AG08395 (cell line): ENCODE measurements around the gene PSMD13.
A peak's percentile ranks its signal among the peaks of the same experiment; 100 is the strongest.
"Not testable (repeated sequence)": the region's sequence is repeated elsewhere in the genome, so short reads cannot be mapped to it uniquely, and the experiment has no call there.

Experiments
- DNase-seq: peaks from one replicate; pipeline ENCODE4 v3.0.0; 2012; ENCODE audit warnings: mixed read lengths, low spot score

Gene PSMD13

DNA sequence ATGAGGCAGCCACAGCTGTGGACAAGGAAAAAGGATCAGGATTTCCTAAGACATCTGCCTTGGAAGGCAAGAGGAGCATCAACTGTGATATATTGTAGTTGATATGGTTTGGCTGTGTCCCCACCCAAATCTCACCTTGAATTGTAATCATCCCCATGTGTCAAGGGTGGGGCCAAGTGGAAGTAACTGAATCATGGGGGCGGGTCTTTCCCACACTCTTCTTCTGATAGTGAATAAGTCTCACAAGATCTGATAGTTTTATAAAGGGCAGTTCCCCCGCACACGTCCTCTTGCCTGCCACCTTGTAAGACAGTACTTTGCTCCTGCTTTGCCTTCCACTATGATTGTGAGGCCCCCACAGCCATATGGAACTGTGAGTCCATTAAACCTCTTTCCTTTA, 19.1 kb upstream of the PSMD13 start:
- DNase-seq, result no peak

DNA sequence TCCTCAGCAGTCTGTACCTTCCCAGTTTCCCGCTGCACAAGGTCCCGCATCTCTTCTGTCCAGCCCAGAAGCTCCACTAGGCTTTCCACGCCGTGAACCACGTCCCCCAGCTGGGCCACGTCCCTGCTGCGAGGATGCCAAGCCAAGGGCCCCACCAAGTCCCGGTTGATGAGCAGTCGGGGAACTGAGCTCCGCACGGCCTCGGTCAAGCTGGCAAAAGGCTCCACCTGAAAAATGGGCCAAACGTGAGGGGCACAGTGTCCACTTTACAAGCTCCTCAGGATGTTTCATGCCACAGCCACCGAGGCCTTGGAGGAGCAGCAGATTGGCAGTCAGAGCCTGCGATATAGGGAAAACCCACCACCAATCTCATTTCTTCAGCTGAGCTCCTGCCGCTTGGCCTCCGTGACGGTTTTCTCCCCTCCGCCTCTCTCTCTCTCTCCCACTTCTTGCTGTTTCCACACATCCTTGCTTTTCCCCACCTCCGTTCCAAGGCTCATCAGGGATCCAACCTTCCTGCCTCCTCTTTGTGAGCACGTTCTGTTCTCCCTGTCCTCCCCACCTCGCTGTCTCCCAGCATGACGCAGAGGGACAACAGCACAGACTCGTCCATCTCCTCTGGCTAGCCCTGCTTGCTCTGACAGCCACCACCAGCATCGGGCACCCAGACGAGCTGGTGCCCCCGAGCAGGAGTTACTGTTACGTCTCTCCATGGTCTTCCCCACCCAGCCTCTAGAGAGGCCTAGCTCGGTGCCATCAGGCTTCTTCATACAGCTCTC, 17.8 kb upstream of the PSMD13 start:
- DNase-seq, result no peak

GRCh38 chr11:220641-221215, 16.0 kb upstream of the PSMD13 start:
- DNase-seq, result not testable (repeated sequence)

GRCh38 chr11:221539-221938, 15.2 kb upstream of the PSMD13 start:
- DNase-seq, result no peak

GRCh38 chr11:221998-222789, 14.6 kb upstream of the PSMD13 start:
- DNase-seq, result no peak

DNA sequence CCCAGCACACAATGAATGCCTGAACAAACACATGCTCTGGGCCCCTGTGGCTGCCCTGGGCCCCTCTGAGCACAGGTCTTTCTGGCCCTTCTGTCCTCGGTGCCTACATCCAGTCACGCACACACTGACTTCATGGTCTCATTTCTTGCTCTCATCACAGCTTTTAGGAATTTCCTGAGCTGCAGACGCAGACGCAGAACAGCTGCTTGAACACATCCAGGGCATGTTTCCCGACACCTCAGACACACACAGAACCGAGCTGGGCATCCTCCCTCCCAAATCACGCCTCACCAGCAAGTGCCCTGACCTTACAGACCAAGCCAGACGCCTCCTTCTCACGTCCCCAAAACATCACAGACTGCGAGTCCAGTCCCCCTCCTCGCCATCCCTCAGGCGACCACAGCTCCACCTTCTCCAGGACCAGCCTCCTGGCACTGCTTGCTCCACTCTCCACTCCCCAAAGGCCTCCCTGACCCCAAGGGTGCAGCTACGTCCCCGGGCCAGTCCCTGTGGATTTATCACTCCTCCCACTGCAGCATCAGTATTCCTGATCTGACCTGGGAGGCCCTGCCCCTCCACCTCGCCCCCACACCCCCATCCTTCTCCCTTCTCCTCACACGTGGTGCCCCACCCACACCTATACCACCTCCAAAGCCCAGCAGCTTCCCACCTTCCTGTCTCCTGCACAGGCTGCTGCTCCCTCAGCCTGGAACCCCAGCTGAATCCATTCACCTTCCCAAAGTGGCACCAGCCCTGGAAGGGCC, 13.6 kb upstream of the PSMD13 start:
- DNase-seq, result no peak

DNA sequence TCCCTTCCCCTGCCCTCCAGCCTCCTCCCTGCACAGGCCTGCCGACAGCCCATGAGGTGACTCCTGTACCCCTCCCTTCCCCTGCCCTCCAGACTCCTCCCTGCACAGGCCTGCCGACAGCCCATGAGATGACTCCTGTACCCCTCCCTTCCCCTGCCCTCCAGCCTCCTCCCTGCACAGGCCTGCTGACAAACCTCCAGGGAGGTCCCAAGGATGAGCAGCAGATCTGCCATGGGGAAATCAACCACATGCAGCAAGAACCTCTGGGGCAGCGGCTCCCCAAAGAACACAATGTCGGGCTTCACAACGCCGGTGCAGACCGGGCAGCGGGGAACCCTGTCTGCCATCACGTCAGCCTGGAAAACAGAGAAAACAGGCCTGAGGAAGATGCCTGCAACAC, 12.9 kb upstream of the PSMD13 start:
- no peak for DNase-seq

DNA sequence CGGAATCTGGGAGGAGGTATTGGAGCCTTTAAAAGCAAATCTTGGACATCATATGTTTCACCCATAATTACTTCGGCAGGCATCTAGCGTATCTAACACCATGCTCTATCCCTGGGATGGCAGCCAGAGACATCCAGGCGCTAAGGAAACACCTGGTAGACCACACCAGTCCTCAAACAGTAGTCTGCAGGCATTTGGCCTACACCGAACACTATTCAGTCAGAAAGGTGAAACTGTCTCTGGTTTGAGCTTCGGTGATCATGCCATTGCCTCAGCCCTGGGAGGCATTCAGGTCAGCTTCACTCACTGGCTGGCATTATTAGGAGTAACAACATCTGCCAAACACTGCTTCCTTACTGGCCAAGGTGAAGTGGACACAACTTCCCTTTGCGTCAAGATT, 12.4 kb upstream of the PSMD13 start:
- DNase-seq, result no peak

GRCh38 chr11:225734-226453, 10.9 kb upstream of the PSMD13 start:
- no peak for DNase-seq

- no peak for DNase-seq
Observed at GRCh38 chr11:227824-228379, 8.9 kb upstream of the PSMD13 start.

GRCh38 chr11:230431-230830, 6.3 kb upstream of the PSMD13 start:
- no peak for DNase-seq

- DNase-seq, result no peak
Observed at GRCh38 chr11:232783-233565, 3.8 kb upstream of the PSMD13 start.

- DNase-seq, result no peak
Observed at GRCh38 chr11:235180-235579, 1.6 kb upstream of the PSMD13 start.

GRCh38 chr11:235609-235996, 1.2 kb upstream of the PSMD13 start:
- no peak for DNase-seq

DNA sequence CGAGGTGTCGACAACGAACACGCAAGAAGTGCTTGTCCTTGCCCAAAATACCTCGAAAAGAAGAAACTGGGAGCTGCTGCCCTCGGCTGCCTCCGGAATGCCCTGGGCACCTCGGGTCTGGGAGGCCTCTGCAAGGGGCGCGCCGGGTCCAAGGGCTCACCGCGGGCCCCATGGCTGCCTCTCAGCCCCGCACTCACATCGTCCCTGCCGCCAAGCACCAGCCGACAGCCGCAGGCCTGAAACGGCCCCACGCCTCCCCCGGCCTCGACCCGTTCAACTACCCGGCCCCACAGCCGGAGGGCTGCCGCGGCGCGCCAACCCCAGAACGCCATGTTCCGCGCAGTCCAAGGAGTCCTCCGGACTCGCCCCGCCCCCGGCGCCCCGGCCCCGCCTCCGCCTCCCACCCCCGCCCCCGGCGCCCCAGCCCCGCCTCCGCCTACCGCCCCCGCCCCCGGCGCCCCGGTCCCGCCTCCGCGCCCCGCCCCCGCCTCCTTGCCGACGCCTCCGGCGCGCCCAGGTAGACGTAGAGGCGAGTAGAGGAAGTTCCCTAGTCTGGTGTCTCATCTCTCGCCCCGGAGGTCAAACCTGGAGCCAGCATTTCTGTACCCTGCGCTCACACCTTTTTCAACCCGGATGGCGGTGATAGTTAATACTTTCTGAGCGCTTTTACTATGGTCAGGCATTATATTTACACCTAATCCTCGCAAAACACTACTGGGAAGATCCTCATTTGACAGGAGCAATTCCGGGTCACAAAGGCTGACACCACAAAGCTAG, 591 bp upstream of the PSMD13 start, which contains the start of gene SIRT3:
TSS of gene SIRT3 (minus strand) at position 346 of the 777 bp plus-strand sequence. CDS start at position 332, 14 bp downstream.
- DNase-seq, result peak; percentile 97

DNA sequence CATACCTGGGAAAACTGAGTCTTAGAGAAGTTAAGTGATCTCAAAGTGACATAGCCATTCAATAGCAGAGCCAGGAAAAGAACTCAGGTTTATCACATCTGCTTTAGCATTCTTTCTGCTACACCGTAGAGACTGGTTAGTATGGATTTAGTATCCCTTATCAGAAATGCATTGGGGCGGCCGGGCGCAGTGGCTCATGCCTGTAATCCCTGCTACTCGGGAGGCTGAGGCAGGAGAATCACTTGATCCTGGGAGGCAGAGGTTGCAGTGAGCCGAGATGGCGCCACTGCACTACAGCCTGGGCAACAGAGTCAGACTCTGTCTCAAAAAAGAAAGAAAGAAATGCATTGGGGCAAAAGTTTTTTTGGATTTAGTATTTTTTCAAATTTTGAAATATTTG, 1.6 kb downstream of the PSMD13 start:
- not testable (repeated sequence) for DNase-seq

- no peak for DNase-seq
Observed at GRCh38 chr11:240315-240714, 3.5 kb downstream of the PSMD13 start.

- no peak for DNase-seq
Observed at GRCh38 chr11:241634-242033, 4.9 kb downstream of the PSMD13 start.

- no peak for DNase-seq
Observed at GRCh38 chr11:244376-244775, 7.6 kb downstream of the PSMD13 start.

GRCh38 chr11:249062-249461, 12.3 kb downstream of the PSMD13 start:
- DNase-seq, result no peak
